ENCODE measurements around the gene CANT1. TPM values are rescaled to one million over a fixed set of nuclear protein-coding genes. Genes with fewer than 3 reads are reported as not detected.

CANT1 gene
- total RNA-seq, 4 donors from 2014 or later, result 13.9 to 22.9 (median 18.2) TPM

- TF ChIP-seq CTCF (IDR thresholded peaks at IDR 0.05; ENCODE audit: low read depth), result no peak
Observed at GRCh38 chr17:79042421-79043190, 33.0 kb upstream of the CANT1 start.

- TF ChIP-seq CTCF (IDR thresholded peaks at IDR 0.05; ENCODE audit: low read depth), result no peak
Observed at GRCh38 chr17:79041723-79042420, 32.3 kb upstream of the CANT1 start.

- no peak for TF ChIP-seq CTCF (IDR thresholded peaks at IDR 0.05; ENCODE audit: low read depth)
Observed at GRCh38 chr17:79041041-79041570, 31.5 kb upstream of the CANT1 start.

- no peak for TF ChIP-seq CTCF (IDR thresholded peaks at IDR 0.05; ENCODE audit: low read depth)
Observed at GRCh38 chr17:79039886-79040285, 30.3 kb upstream of the CANT1 start.

- no peak for TF ChIP-seq CTCF (IDR thresholded peaks at IDR 0.05; ENCODE audit: low read depth)
Observed at GRCh38 chr17:79039171-79039570, 29.6 kb upstream of the CANT1 start.

- no peak for TF ChIP-seq CTCF (IDR thresholded peaks at IDR 0.05; ENCODE audit: low read depth)
Observed at GRCh38 chr17:79038545-79039135, 29.1 kb upstream of the CANT1 start.

GRCh38 chr17:79036596-79036995, 27.0 kb upstream of the CANT1 start:
- TF ChIP-seq CTCF (IDR thresholded peaks at IDR 0.05; ENCODE audit: low read depth), result no peak

All from subcutaneous adipose tissue (tissue), 4 donors.